Measurements from ENCODE around the gene FMN1.

FMN1 gene

GRCh38 chr15:32818758-32819447, 375.6 kb downstream of the FMN1 start:
- in situ Hi-C loops (cut with HindIII; ENCODE audit: low sequenced_read_pairs): loop anchor here (5.0 kb wide), 1 partner anchor 82 kb away; no protein-coding TSS in a partner anchor

- in situ Hi-C loops (cut with HindIII; ENCODE audit: low sequenced_read_pairs): loop anchor here (5.0 kb wide), 1 partner anchor 80 kb away; no protein-coding TSS in a partner anchor
Observed at GRCh38 chr15:32817577-32817976, 376.9 kb downstream of the FMN1 start.

GRCh38 chr15:32807331-32807730, 387.2 kb downstream of the FMN1 start:
- in situ Hi-C loops (cut with HindIII; ENCODE audit: low sequenced_read_pairs): no loop called here

- in situ Hi-C loops (cut with HindIII; ENCODE audit: low sequenced_read_pairs): no loop called here
Observed at GRCh38 chr15:32803631-32804030, 390.9 kb downstream of the FMN1 start.

- in situ Hi-C loops (cut with HindIII; ENCODE audit: low sequenced_read_pairs): no loop called here
Observed at GRCh38 chr15:32802286-32802936, 392.1 kb downstream of the FMN1 start.

- in situ Hi-C loops (cut with HindIII; ENCODE audit: low sequenced_read_pairs): no loop called here
Observed at GRCh38 chr15:32799936-32800535, 394.5 kb downstream of the FMN1 start.

- in situ Hi-C loops (cut with HindIII; ENCODE audit: low sequenced_read_pairs): no loop called here
Observed at GRCh38 chr15:32796856-32797255, 397.7 kb downstream of the FMN1 start.

- in situ Hi-C loops (cut with HindIII; ENCODE audit: low sequenced_read_pairs): no loop called here
Observed at GRCh38 chr15:32794973-32795372, 399.5 kb downstream of the FMN1 start.

GRCh38 chr15:32792436-32792835, 402.1 kb downstream of the FMN1 start:
- in situ Hi-C loops (cut with HindIII; ENCODE audit: low sequenced_read_pairs): no loop called here

GRCh38 chr15:32790352-32790999, 404.0 kb downstream of the FMN1 start:
- in situ Hi-C loops (cut with HindIII; ENCODE audit: low sequenced_read_pairs): no loop called here

- in situ Hi-C loops (cut with HindIII; ENCODE audit: low sequenced_read_pairs): no loop called here
Observed at GRCh38 chr15:32787949-32788348, 406.6 kb downstream of the FMN1 start.

GRCh38 chr15:32786906-32787305, 407.6 kb downstream of the FMN1 start:
- in situ Hi-C loops (cut with HindIII; ENCODE audit: low sequenced_read_pairs): no loop called here

- in situ Hi-C loops (cut with HindIII; ENCODE audit: low sequenced_read_pairs): no loop called here
Observed at GRCh38 chr15:32784581-32784980, 409.9 kb downstream of the FMN1 start.

- in situ Hi-C loops (cut with HindIII; ENCODE audit: low sequenced_read_pairs): no loop called here
Observed at GRCh38 chr15:32781781-32782180, 412.7 kb downstream of the FMN1 start.

- in situ Hi-C loops (cut with HindIII; ENCODE audit: low sequenced_read_pairs): no loop called here
Observed at GRCh38 chr15:32778391-32779176, 415.9 kb downstream of the FMN1 start.

GRCh38 chr15:32775103-32775502, 419.4 kb downstream of the FMN1 start:
- in situ Hi-C loops (cut with HindIII; ENCODE audit: low sequenced_read_pairs): no loop called here

- in situ Hi-C loops (cut with HindIII; ENCODE audit: low sequenced_read_pairs): no loop called here
Observed at GRCh38 chr15:32774022-32774421, 420.5 kb downstream of the FMN1 start.

- in situ Hi-C loops (cut with HindIII; ENCODE audit: low sequenced_read_pairs): no loop called here
Observed at GRCh38 chr15:32767236-32767635, 427.3 kb downstream of the FMN1 start.

GRCh38 chr15:32766101-32766500, 428.4 kb downstream of the FMN1 start:
- in situ Hi-C loops (cut with HindIII; ENCODE audit: low sequenced_read_pairs): no loop called here

GRCh38 chr15:32765236-32765635, 429.3 kb downstream of the FMN1 start:
- in situ Hi-C loops (cut with HindIII; ENCODE audit: low sequenced_read_pairs): no loop called here

- in situ Hi-C loops (cut with HindIII; ENCODE audit: low sequenced_read_pairs): no loop called here
Observed at GRCh38 chr15:32763295-32763694, 431.2 kb downstream of the FMN1 start.
